HEK293T (cell line): Measurements from ENCODE around the gene CDYL.

Source experiments
- ARNT ChIP-seq: fragments of 450-650 bp; IDR thresholded peaks from 2 replicates; pipeline ENCODE4 v1.6.1; 2017; ENCODE audit warnings: mild to moderate bottlenecking
- BHLHE40 ChIP-seq: fragments of 450-650 bp; IDR thresholded peaks from 2 replicates; pipeline ENCODE4 v1.6.1; 2016; ENCODE audit warnings: mild to moderate bottlenecking, moderate library complexity, borderline replicate concordance
- FOXA1 ChIP-seq: fragments of 450-650 bp; IDR thresholded peaks from 2 replicates; pipeline ENCODE4 v1.6.1; 2016; ENCODE audit warnings: mild to moderate bottlenecking
- HDGF ChIP-seq: fragments of 450-650 bp; IDR thresholded peaks from 2 replicates; pipeline ENCODE4 v1.6.1; 2017; ENCODE audit warnings: antibody characterized with exemption, borderline replicate concordance
- NFRKB ChIP-seq: fragments of 450-650 bp; IDR thresholded peaks from 2 replicates; pipeline ENCODE4 v1.6.1; 2016; ENCODE audit warnings: mild to moderate bottlenecking, moderate library complexity
- SUZ12 ChIP-seq: fragments of 450-650 bp; IDR thresholded peaks from 2 replicates; pipeline ENCODE4 v1.6.1; 2016; ENCODE audit warnings: mild to moderate bottlenecking
- ZNF384 ChIP-seq: fragments of 450-650 bp; IDR thresholded peaks from 2 replicates; pipeline ENCODE4 v1.6.1; 2016
- TF ChIP-seq, protein P1 (sequence below): fragments of 450-650 bp; IDR thresholded peaks from 2 replicates; pipeline ENCODE4 v1.6.1; 2016

DNA sequence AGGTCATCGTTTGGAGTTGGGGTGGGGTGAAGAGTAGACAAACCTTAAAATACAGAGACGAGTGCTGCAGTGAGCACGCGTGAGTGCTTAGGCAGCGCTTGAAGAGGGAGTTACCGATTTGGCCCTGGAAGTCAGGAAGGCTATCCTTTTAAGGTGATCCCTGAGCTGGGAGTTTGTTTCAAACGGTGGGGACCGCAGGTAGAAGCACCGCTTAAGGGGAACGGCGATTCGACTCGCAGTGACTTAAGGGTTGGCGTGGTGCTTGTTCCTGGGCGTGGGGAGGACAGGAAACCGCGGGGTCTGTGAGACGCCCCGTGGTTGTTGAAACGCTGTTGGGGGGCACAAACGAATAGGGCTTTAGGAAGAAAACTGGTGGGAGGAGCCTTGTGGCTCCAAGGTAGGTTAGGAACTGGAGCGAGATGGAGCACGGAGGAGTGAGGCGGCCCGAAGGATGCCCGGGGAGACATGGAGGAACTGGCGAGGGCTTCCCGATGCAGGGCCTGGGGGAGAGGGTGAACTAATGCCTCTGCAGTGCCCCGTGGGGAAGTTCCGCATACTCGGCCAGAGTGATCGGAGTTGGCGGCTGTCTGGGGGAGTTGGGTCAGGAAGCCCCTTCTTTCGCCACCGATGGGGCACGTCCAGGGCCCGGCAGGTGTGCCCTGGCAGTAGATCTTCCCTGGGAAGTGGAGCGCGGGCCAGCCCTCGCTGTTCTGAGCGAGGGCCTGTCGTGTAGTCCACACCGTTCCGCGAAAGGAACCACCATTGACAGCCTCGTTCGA is 1.3 kb upstream of the CDYL start:
- TF ChIP-seq, protein P1, sequence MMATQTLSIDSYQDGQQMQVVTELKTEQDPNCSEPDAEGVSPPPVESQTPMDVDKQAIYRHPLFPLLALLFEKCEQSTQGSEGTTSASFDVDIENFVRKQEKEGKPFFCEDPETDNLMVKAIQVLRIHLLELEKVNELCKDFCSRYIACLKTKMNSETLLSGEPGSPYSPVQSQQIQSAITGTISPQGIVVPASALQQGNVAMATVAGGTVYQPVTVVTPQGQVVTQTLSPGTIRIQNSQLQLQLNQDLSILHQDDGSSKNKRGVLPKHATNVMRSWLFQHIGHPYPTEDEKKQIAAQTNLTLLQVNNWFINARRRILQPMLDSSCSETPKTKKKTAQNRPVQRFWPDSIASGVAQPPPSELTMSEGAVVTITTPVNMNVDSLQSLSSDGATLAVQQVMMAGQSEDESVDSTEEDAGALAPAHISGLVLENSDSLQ, result no peak
- TF ChIP-seq ZNF384 (no peak), BHLHE40 (no peak), SUZ12 (no peak), HDGF (no peak), ARNT (no peak), NFRKB (no peak), FOXA1 (no peak)
